NCI-H1092 treated with DMSO at 0.1 percent for 48 hours (cell line): ENCODE measurements around the gene CAB39.

Experiments
- DNase-seq: peaks from one replicate; lab custom pipeline; 2025; lab: John Stamatoyannopoulos, UW

CAB39 gene

DNA sequence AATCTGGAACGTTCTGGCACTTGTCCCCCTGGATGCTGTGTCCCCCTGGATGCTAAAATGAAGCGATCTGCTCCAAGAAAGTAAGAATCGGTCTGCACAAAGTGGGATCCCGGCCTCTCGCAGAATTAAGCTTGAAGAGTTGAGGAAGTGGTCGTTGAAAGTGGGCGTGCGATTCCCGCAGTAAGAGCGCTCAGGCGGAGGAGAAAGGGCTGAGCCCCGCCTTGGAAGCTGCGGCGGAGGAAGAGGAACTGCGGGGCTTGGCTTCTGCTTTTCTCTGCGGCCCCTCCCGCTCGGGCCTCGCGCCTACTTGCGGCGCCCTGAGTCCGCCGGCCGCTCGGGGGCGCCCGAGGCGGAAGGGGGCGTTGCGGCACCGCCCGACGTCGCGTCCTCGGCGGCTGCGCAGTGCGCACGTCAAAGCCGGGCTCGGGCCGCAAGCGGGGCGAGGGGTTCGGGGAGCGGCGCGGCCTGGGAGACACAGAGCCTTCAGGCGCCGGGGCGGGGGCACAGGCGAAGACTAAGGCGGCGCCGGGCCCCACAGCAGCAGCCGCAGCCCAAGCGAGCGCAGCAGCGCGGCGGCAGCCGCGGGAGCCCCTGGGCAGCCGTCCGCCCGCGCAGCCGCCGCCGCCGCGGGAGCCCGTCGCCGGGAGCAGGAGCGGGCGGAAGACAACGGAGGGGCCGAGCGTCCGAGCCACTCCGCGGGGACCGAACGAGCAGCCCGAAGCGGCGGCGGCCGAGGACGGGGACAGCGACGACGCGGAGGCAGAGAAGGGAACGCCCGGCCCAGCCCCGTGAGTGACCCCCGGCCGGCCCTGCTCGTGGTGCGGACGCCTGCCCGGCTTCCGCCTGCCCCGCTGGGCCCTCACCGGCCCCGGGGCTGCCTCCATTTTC is at the start of gene CAB39:
CAB39 (plus strand) TSS at position 400 of the 888 bp plus-strand sequence. CDS start 47,160 bp downstream, outside the sequence.
- peak; percentile 73 for DNase-seq

DNA sequence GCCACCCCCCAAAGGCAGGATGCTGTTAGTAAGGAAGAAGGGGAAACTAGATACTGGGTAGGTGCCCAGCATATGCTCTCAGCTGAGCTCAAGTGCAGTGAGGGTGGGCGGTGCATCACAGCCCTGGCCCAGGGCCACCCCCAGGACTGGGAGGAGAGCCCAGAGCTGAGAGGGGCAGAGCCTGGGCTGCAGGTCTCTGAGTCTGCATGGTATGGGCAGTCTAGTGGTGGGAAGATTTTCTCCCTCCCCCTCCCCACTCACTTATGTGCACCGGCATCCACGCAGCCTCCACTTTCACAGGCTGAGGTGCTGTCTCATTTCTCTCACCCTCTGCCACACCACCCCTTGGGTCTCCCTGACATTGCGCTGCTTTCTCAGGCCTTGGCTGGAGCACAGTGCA is 48.5 kb upstream of the CAB39 start:
- peak; percentile 7 for DNase-seq

DNA sequence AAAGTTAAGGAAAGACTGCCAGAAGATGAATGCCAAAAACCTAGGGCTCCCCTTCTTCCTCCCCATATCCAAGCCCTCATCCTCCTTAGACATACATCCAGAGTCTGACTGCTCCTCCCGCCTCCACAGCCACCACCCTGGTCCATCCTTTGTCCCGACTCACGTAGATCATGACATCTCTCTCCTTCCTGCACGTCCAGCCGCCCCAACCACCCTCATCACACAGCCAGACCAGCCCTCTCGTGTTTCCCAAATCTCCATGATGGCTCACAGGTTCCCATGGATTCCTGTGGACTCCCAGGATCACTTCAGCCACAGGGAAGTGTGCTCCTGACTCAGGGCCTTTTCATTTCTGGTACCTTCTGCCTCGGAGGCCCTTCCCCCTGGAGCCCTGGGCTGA is 47.8 kb upstream of the CAB39 start:
- no peak for DNase-seq

GRCh38 chr2:230665263-230665691 is 47.4 kb upstream of the CAB39 start:
- no peak for DNase-seq

GRCh38 chr2:230666446-230666845 is 46.2 kb upstream of the CAB39 start:
- DNase-seq, result no peak

GRCh38 chr2:230666885-230667712 is 45.5 kb upstream of the CAB39 start:
- DNase-seq, result no peak

DNA sequence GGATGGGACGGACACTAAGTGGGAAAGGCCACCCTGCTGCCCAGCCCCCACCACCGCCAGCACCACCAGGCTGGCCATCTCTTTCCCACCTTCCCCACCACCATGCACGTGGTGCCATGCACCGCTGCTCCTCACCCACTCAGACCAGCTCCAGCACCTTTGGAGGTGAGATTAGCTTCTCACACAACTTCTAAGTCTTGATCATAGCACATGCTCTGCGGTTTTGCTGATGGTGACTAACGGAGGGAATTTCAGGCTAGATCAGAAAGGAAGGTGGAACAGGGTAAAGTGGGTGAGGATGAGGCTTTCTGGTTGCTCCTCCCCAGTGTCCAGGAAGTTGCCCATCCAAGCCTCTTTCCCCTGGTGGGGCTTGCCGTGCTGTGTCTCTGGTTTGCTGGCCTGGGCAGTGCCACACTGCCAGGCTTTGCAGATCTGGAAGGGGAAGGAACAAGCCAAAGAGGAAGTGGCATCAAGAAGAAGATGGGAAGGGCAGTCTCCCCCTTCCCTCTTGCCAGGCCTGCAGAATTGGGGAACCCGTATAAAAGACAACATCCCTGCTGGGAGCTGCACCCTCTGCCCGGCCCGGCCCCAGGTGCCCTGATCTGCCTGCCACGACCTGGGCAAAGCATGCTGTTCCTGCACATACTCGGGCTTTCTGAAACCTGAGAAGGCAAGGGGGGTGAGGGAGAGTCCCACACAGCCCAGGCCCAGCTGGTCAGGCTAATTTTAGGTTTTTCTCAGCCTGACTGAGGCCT is 44.3 kb upstream of the CAB39 start:
- DNase-seq, result no peak

- DNase-seq, result no peak
Observed at GRCh38 chr2:230668939-230669303, 43.7 kb upstream of the CAB39 start.

- no peak for DNase-seq
Observed at GRCh38 chr2:230669386-230669950, 43.2 kb upstream of the CAB39 start.

- DNase-seq, result no peak
Observed at GRCh38 chr2:230671117-230671516, 41.5 kb upstream of the CAB39 start.

GRCh38 chr2:230672836-230673235 is 39.8 kb upstream of the CAB39 start:
- DNase-seq, result no peak

GRCh38 chr2:230674401-230674800 is 38.2 kb upstream of the CAB39 start:
- no peak for DNase-seq

DNA sequence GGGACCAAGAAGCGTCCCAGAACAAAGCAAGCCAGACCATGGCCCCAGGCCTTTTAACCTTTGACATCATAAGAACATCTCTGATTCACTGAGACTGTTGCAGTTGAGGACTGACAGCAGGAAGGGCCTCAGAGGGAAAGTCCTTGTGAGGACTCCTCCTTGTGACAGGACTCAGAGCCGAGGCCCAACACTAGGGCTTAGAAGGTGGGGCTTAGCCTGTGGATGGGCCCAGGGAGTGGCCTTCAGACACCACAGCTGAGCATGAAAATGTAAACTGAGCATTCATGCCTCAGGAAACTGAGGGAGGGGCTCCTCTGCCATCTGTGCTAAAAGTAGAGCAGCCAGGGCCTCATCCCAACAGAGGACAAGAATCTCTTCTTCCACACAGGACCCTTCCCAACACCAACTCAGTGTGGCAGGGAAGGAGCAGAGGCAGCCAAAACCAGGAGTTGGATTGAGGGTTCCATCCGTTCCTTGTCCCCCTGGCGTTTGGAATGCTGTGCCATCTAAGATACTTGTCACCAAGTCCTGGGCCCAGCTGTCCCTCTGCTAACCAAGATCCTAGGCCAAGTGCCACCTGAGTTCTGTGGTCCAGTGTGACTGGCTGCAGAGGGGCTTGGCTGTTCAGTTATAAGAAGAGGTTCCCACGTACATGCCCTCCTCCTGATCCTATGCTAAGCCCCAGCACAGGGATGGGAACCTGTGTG is 37.5 kb upstream of the CAB39 start:
- DNase-seq, result no peak

- no peak for DNase-seq
Observed at GRCh38 chr2:230676546-230676945, 36.1 kb upstream of the CAB39 start.

GRCh38 chr2:230677201-230677946 is 35.3 kb upstream of the CAB39 start:
- no peak for DNase-seq

DNA sequence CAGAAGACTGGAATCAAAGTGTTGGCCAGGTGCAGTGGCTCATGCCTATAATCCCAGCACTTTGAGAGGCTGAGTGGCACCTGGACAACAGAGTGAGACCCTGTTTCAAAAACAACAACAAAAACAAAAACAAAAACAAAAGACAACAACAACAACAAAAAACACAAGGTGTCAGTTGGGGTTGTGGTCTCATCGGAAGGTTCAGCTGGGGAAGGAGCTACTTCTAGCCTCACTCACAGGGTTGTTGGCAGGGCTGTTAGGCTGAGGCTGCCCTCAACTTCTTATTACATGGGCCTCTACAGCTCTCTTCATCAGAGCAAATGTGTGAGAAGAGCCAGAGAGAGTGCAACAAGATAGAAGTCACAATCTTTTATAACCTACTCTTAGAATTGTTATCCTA is 34.6 kb upstream of the CAB39 start:
- no peak for DNase-seq

GRCh38 chr2:230678451-230678850 is 34.2 kb upstream of the CAB39 start:
- DNase-seq, result no peak

- DNase-seq, result no peak
Observed at GRCh38 chr2:230680463-230681170, 32.0 kb upstream of the CAB39 start.

DNA sequence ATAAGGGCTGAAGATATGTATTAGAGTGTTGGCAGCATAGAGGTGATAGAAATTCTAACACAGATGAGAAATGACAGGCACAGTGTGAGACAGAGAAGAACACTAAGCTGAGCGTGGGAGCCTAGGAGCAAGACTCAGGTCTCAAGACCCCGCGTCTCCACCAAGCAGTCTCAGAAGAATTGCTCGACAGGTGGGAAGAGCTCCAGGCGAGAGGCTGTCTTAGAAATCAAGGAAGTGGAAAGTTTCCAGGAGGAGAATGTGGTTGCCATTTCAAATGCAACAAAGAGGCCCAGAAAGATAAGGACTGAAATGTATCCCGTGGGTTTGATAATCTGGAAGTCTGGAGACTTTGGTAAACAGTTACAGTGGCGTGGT is 31.5 kb upstream of the CAB39 start:
- no peak for DNase-seq

DNA sequence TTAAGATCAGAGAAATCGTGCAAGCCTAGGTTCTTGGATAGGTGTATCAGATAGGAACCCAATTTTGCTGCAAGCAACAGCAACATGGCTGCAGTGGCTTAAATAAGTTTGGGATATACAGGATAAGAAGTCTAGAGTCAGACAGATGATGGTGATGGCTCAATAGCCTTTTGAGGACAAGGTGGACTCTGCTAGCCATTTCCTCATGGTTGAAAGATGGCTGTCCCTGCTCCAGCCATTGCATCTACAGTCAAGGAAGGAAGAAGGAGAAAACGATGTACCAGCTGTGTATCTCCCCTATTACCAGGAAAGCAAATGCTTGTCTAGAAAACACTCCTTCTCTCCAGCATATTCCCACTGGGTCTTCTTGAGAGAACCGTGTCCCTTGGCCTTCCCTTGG is 30.1 kb upstream of the CAB39 start:
- DNase-seq, result no peak
